Measurements from ENCODE around the gene ENTHD1.
"Not testable (repeated sequence)": the region's sequence is repeated elsewhere in the genome, so short reads cannot be mapped to it uniquely, and the experiment has no call there.

ENTHD1 gene

DNA sequence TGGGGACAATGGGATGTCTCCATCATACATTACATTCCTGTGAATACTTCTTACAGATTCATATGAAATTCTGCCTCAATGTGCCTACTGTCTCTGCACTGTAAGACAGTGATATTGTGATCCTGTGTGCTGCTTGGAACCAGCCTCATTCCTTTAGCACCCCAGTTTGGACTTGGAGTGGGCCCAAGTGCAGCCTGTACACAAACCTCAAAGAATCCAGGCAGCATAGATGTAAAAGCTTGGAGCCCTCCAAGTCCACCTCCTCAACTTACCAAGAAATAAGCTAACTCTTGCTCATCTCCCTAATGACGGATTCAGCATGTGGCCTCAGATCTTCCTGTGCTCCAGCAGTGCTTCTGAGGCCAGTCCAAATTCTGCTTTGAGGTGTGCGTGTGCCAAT, 31.7 kb upstream of the ENTHD1 start:
- DNase-seq (ENCODE audit: low spot score): no peak

DNA sequence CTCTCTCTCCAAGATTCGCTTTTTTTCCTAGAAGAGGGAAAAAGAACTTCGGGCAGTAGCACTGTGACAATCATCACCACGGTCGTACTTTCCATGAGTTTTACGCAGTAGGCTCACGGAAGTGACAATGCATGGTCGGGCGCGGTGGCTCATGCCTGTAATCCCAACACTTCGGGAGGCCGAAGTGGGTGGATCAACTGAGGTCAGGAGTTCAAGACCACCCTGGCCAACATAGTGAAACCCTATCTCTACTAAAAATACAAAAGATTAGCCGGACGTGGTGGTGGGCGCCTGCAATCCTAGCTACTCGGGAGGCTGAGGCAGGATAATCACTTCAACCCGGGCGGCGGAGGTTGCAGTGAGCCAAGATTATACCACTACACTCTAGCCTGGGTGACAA, 30.7 kb upstream of the ENTHD1 start:
- no peak for DNase-seq (ENCODE audit: low spot score)

DNA sequence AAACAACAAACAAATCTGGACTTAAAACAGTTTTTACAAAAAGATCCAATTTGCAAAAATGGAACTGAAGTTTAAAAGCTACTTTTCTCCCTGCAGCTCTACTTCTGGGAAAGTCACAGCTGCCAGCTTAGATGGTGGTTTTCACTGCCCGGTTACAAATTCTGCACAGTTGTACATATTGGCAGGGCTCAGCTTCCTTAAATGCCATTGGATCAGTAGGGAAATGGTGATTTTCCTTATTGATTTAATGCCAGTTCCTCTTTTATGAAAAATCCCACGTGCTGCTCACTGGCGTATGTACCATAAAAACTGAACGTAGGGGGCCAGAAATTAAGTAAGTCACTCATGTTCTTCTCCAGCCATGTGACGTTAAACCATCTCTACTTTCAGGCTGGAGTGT, 30.1 kb upstream of the ENTHD1 start:
- DNase-seq (ENCODE audit: low spot score): no peak

DNA sequence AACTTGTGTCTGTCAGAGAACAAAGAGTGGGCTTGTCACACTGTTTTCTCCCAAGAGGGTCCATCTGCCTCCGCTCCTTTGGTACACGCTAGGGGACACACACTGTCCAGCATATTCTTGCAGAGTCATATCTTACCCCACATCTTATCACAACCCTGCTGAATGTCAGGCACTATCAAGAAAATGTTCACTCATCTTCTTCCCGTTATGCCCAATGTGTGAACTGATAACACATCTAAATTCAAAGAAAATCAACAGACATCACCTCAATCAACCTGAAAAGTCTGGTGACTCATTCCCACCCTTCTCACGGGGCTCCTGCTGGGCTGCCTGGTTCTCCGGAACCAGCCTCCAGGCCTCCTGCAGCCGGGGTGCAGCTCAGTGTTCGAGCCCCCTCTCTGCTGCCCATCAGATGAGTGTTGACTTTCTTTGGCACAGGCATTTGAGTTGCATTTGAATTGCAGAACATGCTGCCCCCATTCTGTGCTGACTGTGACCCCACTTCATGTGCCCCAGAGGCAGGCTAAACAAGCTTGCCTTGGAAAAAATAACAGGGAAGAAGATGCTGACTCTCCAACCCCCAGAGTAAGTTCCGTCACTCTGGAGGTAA, 26.7 kb upstream of the ENTHD1 start:
- peak; percentile 90 for DNase-seq (ENCODE audit: low spot score)

DNA sequence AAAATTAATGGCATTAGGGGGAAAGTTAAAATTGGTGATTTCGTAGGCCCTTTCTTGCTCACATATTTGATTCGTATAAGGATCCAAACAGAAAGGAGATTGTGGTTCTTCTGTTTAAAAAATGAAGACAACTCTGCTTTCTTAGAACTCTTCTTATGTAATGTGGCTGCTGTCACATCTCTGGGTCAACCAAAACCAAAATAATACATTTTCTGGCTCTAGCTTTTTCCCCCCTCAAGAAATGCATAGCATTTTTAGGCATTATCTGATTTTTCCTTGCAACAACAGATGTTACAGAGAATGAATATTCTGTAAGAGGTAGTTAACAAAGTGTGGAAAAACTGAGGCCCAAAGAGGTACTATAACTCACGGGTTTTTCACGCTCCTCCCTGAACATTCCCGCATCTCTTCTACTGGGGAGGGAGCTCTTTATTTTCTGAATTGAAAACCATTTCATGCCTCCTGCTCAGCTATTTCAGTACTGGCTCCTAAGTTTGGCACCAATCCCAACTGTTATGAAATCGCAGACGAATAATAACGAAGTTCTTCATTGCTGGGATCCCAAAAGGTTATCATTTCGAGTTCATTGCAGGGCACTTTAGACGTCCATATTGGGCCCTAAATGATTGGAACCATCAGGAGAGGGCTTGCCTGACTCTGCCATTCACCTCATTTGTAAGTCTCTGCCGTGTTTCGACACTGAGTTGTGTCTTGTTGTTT, 24.4 kb upstream of the ENTHD1 start:
- peak; percentile 68 for DNase-seq (ENCODE audit: low spot score)

DNA sequence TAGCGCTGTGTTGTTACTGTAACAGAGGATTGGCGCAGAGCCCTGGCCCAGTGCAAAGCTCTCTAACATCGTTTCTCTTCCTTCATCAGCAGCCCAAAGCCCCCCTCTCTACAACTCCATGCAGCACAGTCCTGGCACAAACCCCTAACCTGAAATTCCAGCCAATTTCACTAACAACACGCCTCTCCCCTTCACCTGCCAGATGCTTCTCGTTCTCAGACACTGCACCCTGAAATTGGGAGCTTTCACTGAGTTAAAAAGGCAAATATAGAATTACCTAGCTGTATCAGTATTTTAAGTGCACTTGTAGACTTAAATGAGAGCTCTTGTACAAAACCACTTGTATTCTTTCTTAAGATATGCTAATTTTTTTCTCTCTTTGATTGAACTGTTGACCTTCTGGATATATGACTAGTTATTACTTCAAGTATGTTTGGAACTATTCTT, 23.7 kb upstream of the ENTHD1 start:
- DNase-seq (ENCODE audit: low spot score): no peak

DNA sequence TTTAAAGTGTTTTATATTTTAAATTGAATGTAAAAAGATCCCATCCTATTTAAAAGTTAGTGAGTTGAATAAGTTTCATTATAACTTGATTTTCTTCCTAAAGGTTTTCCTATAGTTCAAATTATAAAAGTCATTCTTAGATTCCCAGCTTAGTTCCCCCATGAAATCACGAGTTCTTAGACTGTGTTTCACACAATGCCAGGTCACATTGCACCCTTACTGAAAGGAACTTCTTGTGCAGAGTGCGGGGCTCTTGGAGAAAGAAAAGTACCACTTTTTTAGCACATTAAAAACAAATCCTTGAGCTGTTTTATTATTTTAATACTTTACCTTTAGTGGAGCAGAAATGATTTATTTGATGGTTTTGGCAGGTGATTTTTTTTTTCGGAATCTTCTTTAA, 22.9 kb upstream of the ENTHD1 start:
- DNase-seq (ENCODE audit: low spot score): no peak

DNA sequence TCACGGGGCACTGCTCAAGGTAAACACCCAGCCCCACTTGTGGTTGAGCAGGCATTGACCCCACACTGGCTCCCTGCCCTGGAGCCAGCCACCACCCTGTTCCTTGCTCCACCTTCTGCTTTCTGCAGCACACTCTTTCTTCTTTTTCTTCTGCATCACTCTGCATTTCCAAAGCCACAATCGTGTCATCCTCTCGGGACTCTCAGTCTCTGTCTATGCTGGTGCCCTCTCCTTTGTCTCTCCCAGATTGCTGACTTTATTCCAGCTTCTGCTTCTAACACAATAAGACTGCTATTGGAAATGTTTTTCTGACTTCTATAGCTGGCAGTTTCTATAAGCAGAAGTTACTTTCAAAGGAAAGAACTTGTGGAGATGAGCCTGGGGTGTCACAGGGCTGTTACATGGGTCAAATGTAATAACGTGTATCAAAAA, 21.8 kb upstream of the ENTHD1 start:
- no peak for DNase-seq (ENCODE audit: low spot score)

DNA sequence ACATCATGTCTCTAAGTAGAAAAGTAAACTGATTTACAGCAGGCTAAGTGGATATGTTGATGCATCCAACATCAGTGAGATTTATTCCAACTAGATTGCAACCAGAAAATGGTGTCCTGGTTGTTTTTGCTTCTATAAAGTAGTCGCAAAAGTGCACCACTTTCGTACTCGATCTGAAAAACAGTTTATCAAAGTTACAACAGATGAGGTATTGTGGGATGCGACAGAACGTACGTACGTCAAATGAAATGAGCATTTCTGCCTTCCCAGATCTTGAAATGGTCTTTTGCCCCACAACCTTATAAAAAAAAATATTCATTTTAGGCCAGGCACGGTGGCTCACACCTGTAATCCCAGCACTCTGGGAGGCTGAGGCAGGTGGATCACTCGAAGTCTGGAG, 21.0 kb upstream of the ENTHD1 start:
- no peak for DNase-seq (ENCODE audit: low spot score)

DNA sequence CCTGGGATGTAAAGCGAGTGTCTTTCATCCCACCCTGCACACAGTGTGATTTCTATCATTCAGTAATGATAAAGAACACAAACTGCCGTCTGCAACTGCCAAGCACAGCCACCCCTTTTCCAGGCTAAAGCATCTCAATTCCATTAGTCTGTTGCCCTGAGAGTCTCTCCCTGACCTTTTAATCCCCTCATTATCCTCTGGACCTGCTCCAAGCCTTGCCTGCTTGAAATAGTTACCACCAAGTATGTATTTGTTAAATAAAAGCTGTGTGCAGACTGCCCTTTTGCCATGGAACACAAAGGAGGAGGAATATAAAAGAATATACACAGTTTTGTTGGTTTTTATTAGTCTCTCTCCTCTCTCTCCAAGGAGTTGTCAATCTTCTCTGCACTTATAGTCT, 20.3 kb upstream of the ENTHD1 start:
- DNase-seq (ENCODE audit: low spot score): no peak

DNA sequence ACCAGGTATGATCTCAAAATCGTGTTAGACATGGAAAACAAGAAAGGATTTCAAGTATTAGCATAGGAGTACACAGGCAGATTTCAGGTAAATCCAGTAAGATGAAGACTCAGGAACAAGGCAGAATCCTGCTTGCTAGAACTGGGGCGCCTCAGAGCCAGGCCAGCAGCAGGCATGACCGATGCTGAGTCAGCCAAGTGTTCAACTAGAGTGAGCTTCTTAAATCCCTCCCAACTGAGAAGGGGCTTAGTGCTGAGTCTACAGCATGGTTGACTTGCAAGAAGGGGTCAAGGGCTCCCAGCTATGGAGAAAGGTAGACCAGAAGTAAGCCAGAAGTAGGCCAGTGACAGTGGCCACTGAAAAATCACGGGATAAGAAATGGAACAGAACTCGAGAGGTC, 19.8 kb upstream of the ENTHD1 start:
- no peak for DNase-seq (ENCODE audit: low spot score)

DNA sequence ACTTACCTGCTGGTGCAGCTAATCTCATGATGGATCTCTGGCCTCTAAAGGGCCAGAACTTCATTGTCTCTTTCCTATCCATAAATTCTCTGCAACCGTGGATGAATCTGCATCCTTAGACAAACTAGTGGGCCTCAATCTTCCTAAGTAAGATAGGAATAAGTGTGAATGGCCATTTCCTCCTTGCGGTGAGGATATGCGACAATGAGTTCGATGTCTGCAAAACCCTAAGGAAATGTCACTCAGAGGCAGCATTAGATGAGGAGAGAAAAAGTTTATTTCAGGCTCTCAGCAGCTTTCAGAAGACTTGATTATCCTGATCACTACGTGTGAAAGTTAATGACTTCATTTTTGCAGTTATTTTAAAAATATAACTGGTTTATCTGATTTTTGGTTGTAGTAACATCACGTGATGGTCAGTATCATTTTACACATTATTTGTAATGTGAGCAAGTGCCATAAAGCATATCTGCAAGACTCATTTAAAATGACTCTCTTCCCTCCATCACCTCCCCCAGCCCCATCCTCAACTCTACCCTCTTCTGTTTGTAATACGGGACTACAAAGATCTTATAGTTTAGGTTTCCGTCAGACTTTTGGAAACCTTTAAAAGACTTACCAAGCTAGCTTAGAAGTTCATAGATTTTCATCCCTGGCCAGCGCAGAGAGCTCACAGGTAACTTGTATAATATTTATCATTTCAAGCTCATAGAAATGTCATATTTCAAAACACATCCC, 17.5 kb upstream of the ENTHD1 start:
- DNase-seq (ENCODE audit: low spot score): no peak

DNA sequence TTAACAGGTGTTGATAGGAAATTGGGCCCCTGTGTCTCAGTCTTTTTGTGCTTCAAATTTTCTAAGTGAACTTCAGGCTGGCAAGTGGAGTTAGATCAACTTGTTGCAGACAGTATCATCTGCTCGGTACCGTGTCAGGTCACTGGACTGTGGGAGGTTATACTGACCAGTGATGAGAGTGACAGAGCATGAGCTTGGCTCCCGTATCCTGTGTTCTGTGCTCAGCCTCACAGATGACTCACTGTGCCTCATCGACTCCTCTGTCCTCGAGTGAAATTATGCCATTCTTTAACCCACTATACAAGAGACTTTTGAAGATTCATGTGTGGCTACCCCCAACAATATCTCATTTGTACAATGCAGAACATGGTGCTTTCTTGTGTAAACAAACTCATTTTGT, 15.2 kb upstream of the ENTHD1 start:
- DNase-seq (ENCODE audit: low spot score): peak; percentile 65

DNA sequence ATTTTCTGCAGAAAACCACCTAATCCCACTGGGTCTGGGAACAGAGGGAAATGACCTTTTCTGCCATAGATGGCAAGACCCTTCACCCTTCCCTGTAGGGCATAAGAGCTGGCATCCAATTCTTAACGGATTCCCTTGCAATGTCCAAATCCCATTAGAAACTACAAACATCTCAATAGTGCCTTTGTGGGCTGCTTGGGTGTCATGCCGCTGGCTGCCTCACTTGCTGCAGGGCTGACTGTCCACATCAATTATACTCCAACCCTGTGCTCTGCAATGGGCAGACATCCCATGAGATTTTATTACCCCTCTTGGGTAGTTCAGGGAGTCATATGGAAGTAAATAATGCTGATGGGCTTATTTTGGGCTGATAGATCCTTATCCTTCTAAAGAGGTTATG, 14.6 kb upstream of the ENTHD1 start:
- no peak for DNase-seq (ENCODE audit: low spot score)

DNA sequence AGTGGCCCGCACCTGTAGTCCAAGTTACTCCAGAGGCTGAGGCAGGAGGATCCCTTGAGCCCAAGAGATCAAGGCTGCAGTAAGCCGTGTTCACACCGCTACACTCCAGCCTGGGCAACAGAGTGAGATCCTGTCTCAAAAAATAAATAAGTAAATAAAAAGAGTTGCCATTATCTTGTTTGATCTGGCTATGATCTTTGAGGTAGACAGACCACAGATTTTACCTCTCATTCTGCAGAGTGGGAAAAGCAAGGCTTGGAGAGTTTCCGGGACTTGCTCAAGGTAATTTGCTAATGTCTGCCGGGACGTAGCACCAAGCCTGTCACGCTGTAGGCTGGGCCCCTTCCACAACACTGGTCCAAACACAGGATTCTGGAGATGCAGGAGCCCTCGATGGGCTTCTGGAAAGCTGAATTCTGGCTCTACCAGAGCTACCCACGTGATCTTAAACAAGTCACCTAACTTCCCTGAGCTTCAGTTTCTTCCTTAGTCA, 14.1 kb upstream of the ENTHD1 start:
- DNase-seq (ENCODE audit: low spot score): peak; percentile 36

DNA sequence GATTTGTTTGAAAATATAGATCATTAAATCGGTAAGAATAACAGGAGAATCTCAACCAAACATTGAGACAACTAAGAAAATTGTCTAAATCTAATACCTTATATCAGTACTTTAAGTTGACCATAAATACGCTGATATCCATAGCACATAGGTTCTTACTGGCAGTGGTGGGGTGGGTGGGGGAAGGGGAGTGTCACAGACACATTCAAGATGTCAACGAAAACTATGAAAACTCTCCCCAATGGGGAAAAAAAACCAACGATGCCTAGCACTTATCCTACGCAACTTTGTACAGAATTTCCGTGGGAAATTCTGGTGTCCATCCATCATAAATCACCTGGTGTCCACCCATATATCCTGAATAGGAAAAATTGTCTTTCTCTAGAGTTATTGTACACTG, 13.5 kb upstream of the ENTHD1 start:
- DNase-seq (ENCODE audit: low spot score): no peak

DNA sequence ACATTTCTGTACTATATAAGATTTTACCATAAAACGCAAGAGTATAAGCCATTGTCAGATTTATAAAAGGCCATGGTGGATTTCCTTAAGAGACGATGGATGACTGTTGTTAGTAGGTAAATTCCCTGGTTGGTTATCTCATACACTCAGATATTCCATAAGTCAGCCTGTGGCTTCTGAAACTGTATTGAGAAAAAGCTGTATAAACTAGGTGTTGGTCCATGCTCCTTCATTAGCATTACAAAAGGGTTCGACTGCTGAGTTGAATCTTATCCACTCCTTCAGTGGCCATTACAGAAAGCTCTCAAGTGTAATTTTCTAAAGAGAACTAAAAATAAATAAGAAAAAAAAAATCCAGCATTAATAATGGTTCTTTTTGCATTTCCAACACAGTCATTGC, 12.6 kb upstream of the ENTHD1 start:
- DNase-seq (ENCODE audit: low spot score): peak; percentile 42

DNA sequence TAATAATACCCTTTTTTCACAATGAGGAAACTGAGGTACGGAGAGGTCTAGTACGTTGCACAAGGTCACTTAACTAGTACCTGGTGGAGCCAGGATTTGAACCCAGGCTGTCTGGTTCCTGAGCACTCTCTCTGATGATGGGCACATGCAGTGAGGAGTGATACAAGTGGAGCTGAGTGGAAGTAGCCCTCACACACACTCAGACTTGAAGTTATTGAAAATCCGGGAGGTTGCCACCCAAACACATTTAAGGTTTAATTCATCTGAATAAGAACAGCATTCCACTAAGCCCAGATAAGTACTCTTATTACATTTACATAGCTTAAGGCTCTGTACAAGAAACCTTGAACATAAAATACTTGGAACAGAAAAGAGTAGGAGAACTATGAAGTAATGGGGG, 12.1 kb upstream of the ENTHD1 start:
- peak; percentile 40 for DNase-seq (ENCODE audit: low spot score)

DNA sequence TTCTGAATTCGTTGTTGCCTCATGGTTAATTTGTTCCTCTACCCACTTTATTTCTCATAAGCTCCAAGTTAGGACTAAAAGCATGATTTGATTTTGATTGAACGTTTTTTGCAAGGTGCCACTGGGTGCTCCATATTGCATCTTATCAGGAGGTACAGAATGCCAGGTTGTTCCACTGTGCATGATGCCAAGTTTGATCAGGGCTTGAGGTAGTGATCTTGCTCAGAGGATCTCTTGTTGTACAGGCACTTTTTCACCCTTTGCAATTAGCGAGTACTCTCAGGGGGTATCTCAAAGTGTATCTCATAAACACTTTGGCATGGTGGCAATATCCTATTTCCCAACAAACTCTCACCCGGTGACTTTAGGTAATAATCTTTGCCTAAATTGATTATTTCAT, 11.3 kb upstream of the ENTHD1 start:
- no peak for DNase-seq (ENCODE audit: low spot score)

DNA sequence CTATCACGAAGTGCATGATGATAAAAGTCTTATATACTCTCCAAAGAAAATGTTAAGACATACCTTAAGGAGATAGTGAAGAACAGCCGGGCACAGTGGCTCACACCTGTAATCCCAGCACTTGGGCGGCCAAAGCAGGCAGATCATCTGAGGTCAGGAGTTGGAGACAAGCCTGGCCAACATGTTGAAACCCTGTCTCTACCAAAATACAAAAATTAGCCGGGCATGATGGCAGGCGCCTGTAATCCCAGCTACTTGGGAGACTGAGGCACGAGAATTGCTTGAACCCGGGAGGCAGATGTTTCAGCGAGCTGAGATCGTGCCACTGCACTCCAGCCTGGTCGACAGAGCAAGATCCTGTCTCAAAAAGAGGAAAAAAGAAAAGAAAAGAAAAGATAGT, 10.5 kb upstream of the ENTHD1 start:
- DNase-seq (ENCODE audit: low spot score): not testable (repeated sequence)

DNA sequence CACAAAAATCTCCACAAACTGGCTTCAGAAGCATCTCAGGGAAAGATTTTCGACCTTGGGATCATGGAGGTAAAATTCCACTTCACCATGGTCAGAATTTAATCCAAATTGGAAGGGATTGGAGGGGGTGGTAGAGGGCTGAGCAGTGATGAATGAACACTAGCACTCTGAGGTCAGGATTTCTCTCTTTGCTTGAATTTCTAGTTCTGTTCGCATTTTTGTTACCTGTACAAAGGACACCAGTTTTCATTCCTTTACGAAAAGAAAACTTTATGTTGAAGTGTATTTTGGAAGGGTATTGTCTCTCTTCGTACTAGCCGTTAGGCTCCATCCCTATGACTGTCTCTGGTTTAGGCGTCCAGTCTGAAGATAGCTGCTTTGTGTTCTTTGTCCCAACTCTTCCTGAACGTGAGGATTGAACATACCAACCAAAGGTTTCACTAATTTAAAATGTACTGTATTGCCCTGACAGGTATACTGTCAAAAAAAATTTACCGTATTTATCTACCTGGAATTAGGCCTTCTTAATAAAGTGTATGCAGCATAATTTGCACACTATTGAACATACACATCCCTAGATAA, 8.1 kb upstream of the ENTHD1 start:
- DNase-seq (ENCODE audit: low spot score): no peak

DNA sequence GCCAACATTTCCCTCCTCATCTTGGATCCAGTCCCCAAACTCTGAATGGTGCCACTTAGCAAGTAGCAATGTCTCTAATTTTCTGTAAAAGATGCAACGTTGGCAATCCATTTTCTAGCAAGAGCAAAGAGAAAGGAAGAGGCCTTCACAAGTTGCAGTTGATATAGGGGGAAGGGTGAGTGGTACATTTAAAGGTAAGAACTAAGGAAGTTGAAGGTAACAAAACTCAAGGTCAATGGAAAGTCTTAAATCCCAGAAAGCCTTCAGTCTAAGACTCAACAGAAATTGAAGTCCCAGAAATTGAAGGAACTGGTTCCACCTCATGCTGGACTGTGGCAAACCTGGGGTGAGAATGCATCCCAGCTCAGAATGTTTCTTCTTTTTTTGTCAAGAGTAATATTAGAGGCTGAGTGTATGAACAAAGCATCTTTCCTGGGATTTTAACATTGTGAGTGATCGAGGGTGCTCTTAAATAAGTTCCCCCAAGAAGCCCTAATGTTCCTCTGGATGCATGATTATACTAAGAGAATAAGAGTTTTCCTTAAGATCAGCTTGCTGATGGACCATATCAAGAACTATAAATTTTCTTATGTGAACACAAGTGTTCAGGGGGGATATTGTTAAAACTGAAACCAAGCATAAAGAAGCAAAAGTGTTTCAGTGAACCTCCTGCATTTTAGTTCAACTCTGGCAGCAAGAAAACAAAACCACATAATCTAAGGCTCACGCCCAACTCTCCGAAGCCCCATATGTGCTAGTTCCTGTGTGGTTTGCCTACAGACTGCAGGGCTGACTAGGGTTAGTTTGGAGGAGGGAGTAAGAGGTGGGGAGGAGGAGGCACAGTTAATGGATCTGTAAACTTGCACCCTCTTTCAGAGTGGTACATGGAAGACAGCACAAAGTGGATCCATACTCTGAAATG, 7.0 kb upstream of the ENTHD1 start, which contains the start of gene GRAP2:
GRAP2 (plus strand) TSS at position 779 of the 922 bp plus-strand sequence. CDS start 46,023 bp downstream, outside the sequence.
- peak; percentile 90 for DNase-seq (ENCODE audit: low spot score)
